ENCODE results near the gene LPAR3.

- TF ChIP-seq POLR2AphosphoS5 (IDR thresholded peaks at IDR 0.05; ENCODE audit: insufficient read depth in 1 of 2, low read depth in 1 of 2) (no peak), CTCF (IDR thresholded peaks at IDR 0.05) (no peak)
These were observed 21.8 kb downstream of the LPAR3 start for GRCh38 chr1:84871181-84871580.
